ENCODE results near the gene PPFIBP2. TPM values are rescaled to one million over a fixed set of nuclear protein-coding genes. Genes with fewer than 3 reads are reported as not detected.

The PPFIBP2 gene
- polyA plus RNA-seq, 3 donors, result 57.9 to 75.6 (median 61.1) TPM

DNA sequence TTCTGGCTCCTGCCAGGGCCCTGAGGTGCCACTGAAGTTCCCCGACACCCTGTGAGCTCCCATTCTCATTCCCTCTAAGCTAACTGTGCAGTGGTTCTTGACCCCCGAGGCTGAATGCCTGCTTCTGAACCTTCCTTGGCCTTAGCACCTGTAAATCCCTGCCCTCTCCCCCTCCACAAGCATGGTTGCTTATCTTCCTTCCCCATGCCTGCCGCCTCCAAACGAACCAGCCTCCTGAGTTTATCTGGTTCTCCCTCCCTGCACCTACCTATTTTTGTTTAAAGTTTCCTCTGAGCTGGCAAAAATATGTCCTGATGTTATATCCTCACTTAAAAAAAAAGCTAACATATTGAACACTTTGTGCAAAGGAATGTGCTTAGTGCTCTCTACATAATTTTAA, 33.9 kb downstream of the PPFIBP2 start:
- no peak for DNase-seq

DNA sequence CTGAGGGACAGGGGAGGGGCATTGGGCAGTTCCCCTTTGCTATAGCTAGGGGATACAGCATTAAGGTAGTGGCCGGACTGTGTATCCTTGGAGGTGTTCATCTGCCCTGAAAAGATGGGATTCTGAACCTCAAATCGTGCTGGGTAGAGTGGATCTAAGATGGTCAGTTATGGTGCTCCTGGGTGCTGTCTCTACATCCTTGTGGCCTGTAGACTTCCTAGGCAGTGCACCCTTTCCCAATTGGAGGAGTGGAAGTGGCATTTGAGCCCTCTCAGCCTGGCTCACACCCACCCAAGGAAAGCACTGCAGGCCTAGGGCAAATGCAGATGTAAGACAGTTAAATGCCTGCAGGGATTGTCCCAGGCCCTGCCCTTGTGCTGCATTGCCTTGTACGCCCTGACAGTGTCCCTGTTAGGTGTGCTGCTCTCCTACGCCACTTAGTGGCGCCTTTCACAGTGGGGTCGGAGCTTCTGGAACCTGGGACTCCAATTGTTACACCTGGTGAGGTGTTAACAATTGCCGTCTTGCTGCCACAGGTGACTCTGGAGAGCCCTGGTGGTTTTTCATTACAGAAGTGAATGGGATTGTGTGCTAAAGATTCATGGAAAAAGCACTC, 35.0 kb downstream of the PPFIBP2 start:
- no peak for DNase-seq

GRCh38 chr11:7549681-7550080, 35.9 kb downstream of the PPFIBP2 start:
- no peak for DNase-seq

- no peak for DNase-seq
Observed at GRCh38 chr11:7551571-7551970, 37.8 kb downstream of the PPFIBP2 start.

GRCh38 chr11:7552666-7553065, 38.9 kb downstream of the PPFIBP2 start:
- DNase-seq, result no peak

GRCh38 chr11:7555052-7555699, 41.4 kb downstream of the PPFIBP2 start:
- DNase-seq, result no peak

DNA sequence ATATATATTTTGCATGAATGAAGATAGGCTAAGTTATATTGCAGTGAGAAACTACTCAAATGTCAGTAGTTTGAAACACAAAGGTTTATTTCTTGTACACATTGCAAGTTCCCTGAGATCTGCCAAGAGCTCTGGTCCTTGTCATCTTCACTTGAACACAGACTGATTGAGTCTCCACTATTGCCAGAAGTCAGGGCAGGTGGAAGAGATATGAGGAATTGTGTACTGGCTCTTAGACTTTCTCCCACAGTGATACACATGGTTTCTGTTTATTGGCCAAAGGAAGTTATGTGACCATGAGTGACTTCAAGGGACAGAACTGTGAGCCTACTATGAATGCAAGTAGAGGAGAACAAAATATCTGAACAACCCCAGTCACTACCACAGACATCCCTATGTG, 44.2 kb downstream of the PPFIBP2 start:
- no peak for DNase-seq

- DNase-seq, result no peak
Observed at GRCh38 chr11:7559398-7560283, 45.8 kb downstream of the PPFIBP2 start.

DNA sequence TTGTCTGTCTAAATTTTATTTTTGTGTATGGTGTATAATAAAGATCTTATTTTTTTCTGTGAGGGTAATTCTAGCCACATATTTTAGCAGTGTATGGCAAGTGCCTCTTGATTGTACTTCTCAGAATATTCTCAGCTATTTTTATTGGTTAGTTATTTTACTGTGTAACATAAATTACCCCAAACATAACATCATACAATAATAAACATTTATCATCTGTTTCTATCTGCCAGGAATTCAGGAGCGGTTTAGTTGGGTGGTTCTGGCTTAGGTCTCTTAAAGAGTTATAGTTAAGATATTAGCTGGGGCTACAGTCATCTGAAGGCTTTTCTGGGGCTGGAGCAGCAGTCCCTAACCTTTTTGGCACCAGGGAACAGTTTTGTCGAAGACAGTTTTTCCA, 47.8 kb downstream of the PPFIBP2 start:
- no peak for DNase-seq

GRCh38 chr11:7563281-7563680, 49.5 kb downstream of the PPFIBP2 start:
- no peak for DNase-seq

DNA sequence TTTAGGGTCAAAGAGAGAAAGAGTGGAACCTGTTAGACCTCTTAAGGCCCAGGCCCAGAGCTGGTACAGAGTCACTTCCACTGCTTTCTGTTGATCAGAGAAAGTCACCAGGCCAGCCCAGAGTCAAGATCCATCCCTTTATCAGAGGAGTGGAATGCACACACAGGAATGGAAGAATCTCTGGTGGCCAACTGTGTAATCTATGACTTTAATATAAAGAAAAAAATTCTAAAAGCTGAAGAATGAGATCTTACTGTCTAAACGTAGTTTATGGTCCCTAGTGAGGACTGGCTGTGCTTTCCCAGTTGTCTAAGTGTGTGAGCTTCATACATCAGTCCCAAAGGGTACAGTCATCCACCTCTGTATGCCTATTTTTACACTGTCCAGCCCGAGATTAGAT, 51.0 kb downstream of the PPFIBP2 start:
- no peak for DNase-seq

- DNase-seq, result peak; percentile 42
Observed at GRCh38 chr11:7567311-7567710, 53.5 kb downstream of the PPFIBP2 start.

- no peak for DNase-seq
Observed at GRCh38 chr11:7569044-7569443, 55.2 kb downstream of the PPFIBP2 start.

DNA sequence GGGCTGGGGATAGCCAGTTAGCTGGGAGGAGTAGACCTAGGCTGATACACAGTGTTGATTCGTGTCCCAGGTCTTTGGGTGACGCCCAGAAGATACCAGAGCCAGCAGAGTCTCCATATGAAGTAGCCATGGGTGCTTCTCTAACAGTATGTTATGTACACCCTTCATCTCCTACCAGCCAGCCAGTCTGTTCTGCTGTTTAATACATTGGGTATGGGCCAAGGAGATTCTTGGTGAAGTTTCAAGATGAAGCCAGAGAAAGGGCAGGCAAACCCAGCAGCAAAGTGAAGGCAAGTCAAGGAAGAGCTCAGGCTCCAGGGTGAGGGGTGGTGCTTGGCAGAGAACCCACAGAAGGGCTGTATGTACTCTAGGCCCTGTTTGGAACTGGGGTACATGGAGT, 56.4 kb downstream of the PPFIBP2 start:
- no peak for DNase-seq

DNA sequence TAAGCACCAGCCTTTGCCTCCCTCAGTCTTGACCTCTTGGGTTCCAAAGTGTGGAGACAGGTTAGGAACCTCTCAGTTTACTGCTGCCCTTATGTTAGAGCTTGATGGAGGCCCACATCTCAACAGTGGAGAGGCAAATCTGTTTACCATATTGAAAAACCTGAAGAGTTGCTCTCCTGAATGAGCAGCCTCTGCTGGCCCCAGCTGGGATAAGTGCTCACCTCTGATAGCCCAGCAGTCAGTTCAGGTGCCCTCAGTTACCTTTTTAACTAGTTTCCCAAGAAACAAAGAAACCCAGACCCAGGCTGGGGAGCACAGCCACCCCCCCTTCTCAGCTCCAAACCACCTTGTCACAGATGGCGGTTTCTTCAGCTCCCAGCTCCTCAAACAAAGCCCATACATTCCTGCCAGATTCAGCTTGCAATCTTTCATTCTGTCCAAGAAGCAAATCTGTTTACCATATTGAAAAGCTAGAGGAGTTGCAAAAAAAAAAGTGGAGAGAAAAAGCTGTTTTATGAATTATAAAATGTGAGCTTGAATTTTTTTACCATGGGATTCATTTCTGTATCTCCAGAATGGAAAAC, 57.2 kb downstream of the PPFIBP2 start:
- no peak for DNase-seq

GRCh38 chr11:7571640-7572000, 57.8 kb downstream of the PPFIBP2 start:
- peak; percentile 83 for DNase-seq

GRCh38 chr11:7572001-7572712, 58.4 kb downstream of the PPFIBP2 start:
- DNase-seq, result no peak

DNA sequence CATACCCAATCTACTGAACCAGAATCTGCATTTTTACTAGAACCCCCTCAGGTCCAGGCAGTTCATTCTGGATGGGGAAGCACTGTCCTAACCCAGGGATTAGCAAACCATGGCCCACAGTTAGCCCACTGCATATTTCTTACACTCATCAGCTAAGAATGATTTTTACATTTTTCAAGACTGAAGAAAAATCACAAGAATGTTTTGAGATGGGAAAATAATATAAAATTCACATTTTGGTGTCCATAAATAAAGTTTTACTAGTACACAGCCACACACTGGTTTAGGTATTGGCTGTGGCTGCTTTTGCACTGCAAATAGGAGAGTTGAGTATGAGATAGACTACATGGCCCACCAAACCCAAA, 59.4 kb downstream of the PPFIBP2 start:
- no peak for DNase-seq

DNA sequence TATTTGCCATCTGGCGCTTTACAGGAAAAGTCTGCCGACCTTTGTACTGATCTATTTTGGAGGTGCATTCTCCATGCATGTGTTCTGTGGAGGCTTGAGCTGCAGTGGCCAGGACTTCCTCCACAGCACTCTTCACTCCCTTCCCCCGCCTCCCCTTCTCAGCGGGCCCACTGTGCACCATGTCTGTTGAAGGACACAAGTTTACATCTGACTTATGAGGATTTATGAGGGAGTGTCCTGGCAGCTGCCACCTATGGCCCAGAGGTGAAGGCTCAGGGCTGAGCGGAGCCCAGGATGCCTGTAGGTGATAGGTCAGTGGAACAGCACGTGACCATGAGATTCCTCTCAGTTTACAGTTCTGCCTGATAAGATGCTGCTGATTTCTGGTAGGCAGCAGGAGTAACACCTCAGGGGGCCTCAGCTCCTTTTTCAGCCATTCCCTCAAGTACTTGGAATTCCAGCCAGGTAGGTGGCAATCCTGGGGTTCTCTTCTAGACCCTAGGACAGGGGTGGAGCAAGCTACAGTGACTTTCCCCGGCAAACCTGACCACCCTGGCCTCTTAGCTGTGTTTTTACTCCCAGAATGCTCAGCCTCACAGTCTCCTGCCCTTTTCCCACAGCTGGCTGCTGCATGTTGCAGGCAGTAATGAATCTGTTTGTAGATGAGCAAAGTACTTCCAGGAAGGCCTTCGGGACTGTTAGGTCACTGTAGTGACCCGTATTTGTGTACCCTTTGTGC, 59.9 kb downstream of the PPFIBP2 start:
- DNase-seq, result no peak

- DNase-seq, result no peak
Observed at GRCh38 chr11:7574491-7575130, 60.8 kb downstream of the PPFIBP2 start.

All from renal pelvis (tissue), 4 donors.